BJ (cell line): ENCODE data around the gene RERE. TPM values are rescaled to one million over a fixed set of nuclear protein-coding genes. Genes with fewer than 3 reads are reported as not detected.

ENCODE experiments used
- CTCF ChIA-PET: fragments of 350-600 bp; formaldehyde crosslinking; extraction: SDS; loops from one replicate; lab custom pipeline; 2021; ENCODE audit warnings: antibody characterized with exemption, inconsistent platforms; lab: Yijun Ruan, JAX
- POLR2A ChIA-PET: fragments of 300-600 bp; sonication (Branson Sonifier 250); formaldehyde crosslinking; extraction: SDS; loops from one replicate; lab custom pipeline; 2021; ENCODE audit warnings: antibody characterized with exemption; lab: Charles Lee
- DNase-seq: peaks from one replicate; pipeline ENCODE4 v3.0.0-alpha.2; 2011; ENCODE audit warnings: low read depth
- H3K27me3 ChIP-seq: 2 replicates; pipeline ENCODE4 v1.6.0; 2011; ENCODE audit warnings: low read length; ENCODE audit not compliant: control insufficient read depth, insufficient read depth
- H3K36me3 ChIP-seq: 2 replicates; pipeline ENCODE4 v1.5.1; 2011; ENCODE audit warnings: low read length; ENCODE audit not compliant: control insufficient read depth, insufficient read depth
- H3K4me3 ChIP-seq: 2 replicates; pipeline ENCODE4 v1.5.1; 2011; ENCODE audit warnings: low read depth, mild to moderate bottlenecking, control low read depth, low read length
- polyA plus RNA-seq: library from polyadenylated mRNA; depleted of rRNA; stranded (reverse); fragments of >200 nt; gene quantifications from 2 replicates; pipeline ENCODE4 v1.2.3, GENCODE V29; 2011
- TF ChIP-seq, protein P1 (sequence below): IDR thresholded peaks from 2 replicates; pipeline ENCODE4 v1.5.1; 2011; ENCODE audit warnings: low read depth, mild to moderate bottlenecking, control low read depth, inconsistent platforms, low read length, moderate library complexity; ENCODE audit not compliant: insufficient read depth

The RERE gene
- polyA plus RNA-seq, 1 experiment = 3.8 TPM

DNA sequence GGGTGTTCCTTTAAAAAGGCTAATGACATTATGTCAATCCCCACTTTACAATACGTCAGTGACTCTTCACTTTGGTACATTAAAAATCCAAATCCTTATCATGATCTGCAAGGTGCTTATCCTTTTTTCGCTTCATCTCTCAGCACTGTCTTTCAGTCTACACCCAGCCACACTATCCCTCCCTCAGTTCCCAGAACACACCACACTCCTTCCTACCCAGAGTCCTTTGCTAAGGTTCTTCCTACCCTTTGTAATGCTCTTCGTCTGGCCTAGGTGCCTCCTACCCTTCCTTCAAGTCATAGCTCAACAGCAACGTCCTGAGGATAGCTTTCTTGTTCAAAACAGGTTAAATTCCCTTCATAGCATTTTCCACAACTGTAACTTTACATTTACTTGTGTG is 152.6 kb downstream of the RERE start:
- ChIA-PET CTCF (interaction anchor here (1.0 to 2.4 kb wide), 2 partner anchors 9 to 103 kb away, joined by 3 to 7 read pairs; no protein-coding TSS in a partner anchor), POLR2A (no interaction called here)
- DNase-seq = no peak
- Histone ChIP-seq H3K27me3 (no peaks in the 10 kb centered on the region), H3K4me3 (no peak overlapping the region), H3K36me3 (no peaks in the 10 kb centered on the region)
- TF ChIP-seq, protein P1, sequence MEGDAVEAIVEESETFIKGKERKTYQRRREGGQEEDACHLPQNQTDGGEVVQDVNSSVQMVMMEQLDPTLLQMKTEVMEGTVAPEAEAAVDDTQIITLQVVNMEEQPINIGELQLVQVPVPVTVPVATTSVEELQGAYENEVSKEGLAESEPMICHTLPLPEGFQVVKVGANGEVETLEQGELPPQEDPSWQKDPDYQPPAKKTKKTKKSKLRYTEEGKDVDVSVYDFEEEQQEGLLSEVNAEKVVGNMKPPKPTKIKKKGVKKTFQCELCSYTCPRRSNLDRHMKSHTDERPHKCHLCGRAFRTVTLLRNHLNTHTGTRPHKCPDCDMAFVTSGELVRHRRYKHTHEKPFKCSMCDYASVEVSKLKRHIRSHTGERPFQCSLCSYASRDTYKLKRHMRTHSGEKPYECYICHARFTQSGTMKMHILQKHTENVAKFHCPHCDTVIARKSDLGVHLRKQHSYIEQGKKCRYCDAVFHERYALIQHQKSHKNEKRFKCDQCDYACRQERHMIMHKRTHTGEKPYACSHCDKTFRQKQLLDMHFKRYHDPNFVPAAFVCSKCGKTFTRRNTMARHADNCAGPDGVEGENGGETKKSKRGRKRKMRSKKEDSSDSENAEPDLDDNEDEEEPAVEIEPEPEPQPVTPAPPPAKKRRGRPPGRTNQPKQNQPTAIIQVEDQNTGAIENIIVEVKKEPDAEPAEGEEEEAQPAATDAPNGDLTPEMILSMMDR = no peak

DNA sequence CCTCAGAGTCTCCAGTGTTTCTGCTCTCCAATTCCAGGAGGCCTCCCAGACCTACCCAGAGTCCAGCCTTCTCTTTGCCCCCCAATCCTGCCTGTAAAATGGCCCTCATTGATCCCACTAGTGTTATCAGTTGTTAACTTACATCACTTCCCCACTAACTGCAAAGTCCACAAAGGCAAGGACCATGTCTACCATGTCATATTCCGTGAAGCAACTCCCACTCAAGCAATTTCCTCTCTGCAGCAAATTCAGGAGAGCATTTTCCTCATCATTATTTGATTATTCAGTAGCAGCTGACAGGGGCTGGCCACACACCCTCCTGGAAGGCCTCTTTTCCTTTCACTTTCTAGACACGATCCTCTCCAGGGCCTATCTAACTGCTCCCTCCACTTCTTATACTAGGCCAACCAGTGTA is 153.5 kb downstream of the RERE start:
- Histone ChIP-seq H3K36me3 (no peaks in the 10 kb centered on the region), H3K4me3 (no peak overlapping the region), H3K27me3 (no peaks in the 10 kb centered on the region)
- TF ChIP-seq, protein P1 = no peak
- CTCF ChIA-PET = no interaction called here
- POLR2A ChIA-PET = no interaction called here
- DNase-seq = no peak

DNA sequence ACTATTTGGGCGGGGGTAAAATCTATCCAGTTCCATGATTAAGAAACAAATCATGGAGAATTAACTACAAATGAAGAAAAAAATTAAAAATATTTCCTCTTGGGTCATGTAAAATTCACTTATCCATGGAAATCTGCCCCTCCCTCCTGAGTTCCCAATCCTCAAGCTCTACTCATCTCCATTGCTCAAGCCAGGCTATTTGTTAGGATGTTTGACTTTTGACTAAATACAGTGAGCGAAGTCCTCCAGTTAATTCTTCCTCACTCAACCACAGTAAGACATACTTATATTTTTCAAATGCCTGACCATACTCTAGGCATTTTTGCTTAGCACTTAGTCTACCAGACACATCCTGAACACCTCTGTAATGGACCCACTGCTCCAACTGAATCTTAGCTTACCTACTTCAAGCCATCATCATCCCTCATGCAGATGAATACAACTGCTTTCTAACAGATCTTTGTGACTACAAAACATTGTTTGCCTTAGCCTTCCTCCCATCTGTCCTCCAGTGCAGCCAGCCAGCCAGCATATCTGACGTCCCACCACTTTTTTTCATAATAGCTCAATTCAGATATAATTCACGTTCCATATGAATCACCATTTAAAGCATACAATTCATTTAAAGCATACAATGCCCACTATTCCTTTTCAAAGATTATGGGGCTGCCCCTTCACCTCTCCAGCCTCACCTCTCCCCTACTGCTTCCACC is 154.2 kb downstream of the RERE start:
- H3K27me3 ChIP-seq = no peaks in the 10 kb centered on the region
- no peaks in the 10 kb centered on the region for H3K36me3 ChIP-seq
- DNase-seq = no peak
- no peak overlapping the region for H3K4me3 ChIP-seq
- ChIA-PET CTCF (interaction anchor here (0.6 to 1.2 kb wide), 3 partner anchors 11 to 827 kb away, joined by 3 to 4 read pairs (median 4); no protein-coding TSS in a partner anchor), POLR2A (no interaction called here)
- TF ChIP-seq, protein P1 = no peak

DNA sequence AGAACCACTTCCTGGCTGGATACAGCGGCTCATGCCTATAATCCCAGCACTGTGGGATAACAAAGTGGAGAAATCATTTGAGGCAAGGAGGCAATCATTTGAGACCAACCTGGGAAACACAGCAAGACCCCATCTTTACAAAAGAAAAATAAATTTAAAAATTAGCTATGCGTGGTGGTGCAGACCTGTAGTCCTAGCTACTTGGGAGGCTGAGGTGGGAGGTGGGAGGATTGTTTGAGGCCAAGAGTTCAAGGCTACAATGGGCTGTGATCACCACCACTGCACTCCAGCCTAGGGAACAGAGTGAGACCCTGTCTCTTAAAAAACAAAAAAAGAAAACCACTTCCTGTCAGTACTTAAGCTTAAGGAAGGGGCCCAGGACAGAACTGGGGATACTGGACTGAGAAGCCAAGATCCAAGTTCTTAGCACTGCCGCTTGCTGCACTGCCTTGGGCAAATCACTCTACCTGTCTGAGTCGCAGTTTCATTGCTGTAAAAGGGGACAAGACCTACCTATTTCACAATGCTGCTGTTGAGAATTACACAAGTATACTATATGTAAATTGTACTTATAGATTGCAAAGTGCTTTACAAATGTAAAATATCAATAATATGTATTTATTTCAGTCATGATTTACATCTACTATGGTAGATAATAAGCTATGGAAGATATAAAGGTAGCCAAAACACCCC is 154.9 kb downstream of the RERE start:
- H3K36me3 ChIP-seq = no peaks in the 10 kb centered on the region
- TF ChIP-seq, protein P1 = no peak
- no peaks in the 10 kb centered on the region for H3K27me3 ChIP-seq
- CTCF ChIA-PET = interaction anchor here (0.5 to 1.3 kb wide), 6 partner anchors 12 to 828 kb away, joined by 3 to 4 read pairs (median 3); no protein-coding TSS in a partner anchor
- no peak for DNase-seq
- POLR2A ChIA-PET = no interaction called here
- H3K4me3 ChIP-seq = no peak overlapping the region
